GM18526 (cell line): Measurements from ENCODE around the gene THAP4.

Source experiments
- POLR2A ChIP-seq: IDR thresholded peaks from 3 replicates; pipeline ENCODE4 v1.6.1; 2011; ENCODE audit not compliant: insufficient read length; ENCODE audit errors: extremely low read depth

The THAP4 gene

GRCh38 chr2:241586564-241587264 lies 50.2 kb downstream of the THAP4 start:
- TF ChIP-seq POLR2A = no peak

- no peak for TF ChIP-seq POLR2A
Measured at GRCh38 chr2:241584436-241584835, 52.5 kb downstream of the THAP4 start.

DNA sequence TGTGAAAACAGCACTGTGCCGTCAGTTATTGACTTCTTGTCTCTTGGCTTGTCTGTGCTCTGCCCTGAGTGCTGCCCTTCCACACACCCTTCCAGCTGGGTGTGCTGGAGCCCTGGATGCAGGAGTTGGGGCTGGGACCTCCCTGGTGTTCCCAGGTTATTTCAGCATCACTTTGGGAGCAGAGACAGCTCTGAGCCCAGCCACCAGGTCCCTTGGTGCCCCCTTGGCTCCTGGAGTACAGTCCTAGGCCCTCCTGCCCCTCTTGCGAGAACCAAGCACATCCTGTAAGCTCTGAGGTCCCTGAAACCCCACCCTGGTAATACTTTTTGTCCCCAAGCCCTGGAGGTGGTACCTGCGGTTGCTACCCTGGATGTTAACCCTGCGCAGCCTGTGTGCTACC lies 54.2 kb downstream of the THAP4 start:
- TF ChIP-seq POLR2A = no peak

DNA sequence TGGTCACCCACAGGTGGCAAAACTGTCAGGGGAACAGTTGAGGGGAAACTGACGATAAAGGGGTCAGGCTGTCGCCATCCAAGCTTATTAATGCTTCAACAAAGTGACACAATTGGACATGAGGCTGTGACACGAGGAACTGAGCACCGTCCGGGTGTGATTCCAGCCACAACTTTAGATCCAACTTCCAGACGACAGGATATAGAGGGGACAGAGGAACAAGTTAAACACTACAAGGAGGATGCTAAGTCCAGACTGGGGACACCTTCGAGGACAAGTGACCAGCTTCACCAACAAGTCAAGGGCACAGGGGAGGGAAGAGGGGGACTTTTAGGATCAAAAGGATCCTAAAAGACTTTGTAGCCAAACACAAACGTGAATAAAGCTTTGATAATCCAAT lies 54.6 kb downstream of the THAP4 start:
- TF ChIP-seq POLR2A = no peak

DNA sequence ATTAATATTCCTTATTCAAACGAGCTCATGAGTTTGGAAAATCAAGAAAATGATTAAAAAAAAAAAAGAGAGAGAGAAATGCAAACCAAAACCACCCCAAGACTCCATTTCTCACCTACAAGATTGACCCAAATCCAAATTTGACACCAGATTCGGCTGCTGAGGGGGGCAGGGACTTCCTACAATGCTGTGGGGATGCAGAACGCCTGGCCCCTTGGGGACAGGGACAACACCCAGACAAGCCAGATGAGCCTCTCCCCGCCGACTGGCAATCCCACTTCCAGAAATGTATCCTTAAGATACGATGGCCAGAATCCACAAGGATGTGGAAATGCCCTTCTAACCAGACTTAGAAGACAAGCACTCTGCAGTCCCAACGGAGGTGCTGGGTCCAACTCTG lies 57.7 kb downstream of the THAP4 start:
- TF ChIP-seq POLR2A = no peak

GRCh38 chr2:241577413-241578122 lies 59.4 kb downstream of the THAP4 start:
- TF ChIP-seq POLR2A = no peak

- TF ChIP-seq POLR2A = no peak
Measured at GRCh38 chr2:241576293-241576654, 60.7 kb downstream of the THAP4 start.

DNA sequence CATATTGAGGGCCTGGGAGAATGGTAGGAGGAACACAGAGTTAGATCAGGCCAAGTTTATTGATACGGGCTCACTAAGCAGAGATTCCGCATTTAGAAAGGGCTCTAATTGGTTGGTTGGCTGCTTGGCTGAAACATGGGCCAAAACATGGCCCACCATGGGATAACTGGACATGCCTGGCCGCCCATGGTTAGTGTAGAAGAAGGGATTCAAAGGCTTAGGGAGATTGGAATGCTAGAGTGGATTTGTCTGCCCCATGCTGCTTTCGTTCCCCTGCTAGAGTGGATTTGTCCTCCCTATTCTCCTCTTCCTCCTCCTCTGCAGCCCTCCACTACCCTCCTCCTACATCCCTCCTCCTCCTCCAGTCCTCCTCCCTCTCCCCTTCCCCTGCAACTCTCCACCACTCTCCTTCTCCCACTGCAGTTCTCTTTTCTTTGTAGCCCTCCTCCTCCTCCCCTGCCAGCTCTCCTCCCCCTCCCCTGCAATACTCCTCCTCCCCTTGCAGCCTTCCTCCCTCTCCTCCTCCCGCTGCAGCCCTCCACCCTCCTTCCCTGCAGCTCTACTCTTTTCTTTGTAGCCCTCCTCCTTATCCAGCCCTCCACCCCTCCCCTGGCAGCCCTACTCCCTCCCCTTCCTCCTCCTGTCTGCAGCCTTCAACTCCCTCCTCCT lies 61.2 kb downstream of the THAP4 start:
- TF ChIP-seq POLR2A = no peak

GRCh38 chr2:241574911-241575623 lies 61.9 kb downstream of the THAP4 start:
- no peak for TF ChIP-seq POLR2A

DNA sequence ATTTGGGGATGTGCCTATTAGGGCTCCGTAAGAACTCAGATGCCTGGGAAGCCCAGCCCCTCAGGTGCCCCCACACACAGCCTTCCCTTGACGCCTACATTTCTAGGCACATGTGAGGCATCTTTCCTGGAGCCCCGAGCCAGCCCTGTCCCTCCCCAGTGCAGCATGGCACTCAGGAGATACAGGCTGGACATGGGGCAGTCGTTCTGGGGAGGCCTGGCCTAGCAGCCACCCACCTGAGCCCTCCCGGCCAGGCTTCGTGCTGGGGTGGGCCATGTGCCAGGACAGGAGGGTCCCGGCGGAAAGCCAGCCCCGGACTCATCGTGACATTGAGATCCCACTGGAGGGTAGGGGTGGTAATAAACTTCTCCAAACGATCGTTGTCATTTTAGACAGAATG lies 63.2 kb downstream of the THAP4 start:
- TF ChIP-seq POLR2A = no peak

DNA sequence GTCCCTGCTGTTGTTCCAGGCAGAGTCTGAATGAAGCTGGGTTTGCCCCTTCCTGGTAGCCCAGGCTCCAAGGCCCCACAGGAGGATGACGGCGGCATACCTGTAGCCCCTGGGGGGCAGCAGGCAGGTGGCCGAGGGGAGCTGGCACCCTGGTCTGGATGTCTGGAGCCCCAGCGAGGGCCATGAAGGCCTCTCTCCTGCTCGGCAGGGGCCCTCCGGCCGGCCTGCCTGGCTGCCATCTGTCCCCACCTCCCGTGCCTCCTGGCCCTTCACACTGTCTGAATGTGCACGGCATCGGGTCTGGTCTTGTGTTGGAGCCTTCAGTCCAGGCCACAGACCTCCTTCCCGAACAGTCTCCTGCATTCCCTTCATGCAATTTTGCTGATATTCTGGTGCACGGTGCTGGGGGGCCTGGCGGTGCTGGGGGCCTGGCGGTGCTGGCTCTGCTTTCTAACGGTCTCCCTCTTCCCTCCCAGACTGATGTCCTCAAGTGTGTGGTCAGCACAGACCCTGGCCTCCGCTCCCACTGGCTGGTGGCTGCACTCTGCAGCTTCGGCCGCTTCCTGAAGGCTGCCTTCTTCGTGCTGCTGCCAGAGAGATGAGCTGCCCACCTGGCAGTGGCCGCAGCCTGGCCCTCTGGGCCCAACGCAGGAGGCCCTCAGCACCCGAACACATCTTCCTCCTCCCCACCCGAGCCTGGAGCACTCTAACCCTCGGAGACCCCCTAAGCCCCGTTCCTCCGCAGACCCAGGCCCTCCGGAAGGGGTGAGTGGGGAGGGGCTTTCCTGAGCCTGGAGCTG lies 64.9 kb downstream of the THAP4 start:
- no peak for TF ChIP-seq POLR2A

- no peak for TF ChIP-seq POLR2A
Measured at GRCh38 chr2:241570961-241571581, 65.9 kb downstream of the THAP4 start.

DNA sequence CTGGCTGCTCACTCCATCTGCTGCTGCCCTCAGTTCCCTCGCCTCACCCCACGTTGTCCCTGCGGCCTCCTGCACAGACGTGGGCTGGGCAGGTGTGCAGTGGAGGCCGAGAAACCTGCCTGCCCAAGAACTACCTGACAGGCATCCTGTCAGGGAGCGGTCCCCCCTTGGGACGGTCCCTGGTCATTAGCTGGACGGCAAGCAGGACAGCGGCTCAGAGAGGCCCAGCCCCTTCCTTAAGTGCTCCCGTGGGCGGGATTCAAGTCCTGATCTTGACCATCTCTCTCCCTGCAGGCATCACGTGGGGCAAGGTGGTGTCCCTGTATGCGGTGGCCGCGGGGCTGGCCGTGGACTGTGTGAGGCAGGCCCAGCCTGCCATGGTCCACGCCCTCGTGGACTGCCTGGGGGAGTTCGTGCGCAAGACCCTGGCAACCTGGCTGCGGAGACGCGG lies 67.1 kb downstream of the THAP4 start:
- no peak for TF ChIP-seq POLR2A

- no peak for TF ChIP-seq POLR2A
Measured at GRCh38 chr2:241568726-241569125, 68.2 kb downstream of the THAP4 start.
